AG10803 (cell line): ENCODE data around the gene SLN.

Experiments
- DNase-seq: peaks from one replicate; pipeline ENCODE4 v3.0.0; 2010; ENCODE audit warnings: low read depth
- H3K4me3 ChIP-seq: 2 replicates; pipeline ENCODE4 v1.5.1; 2011; ENCODE audit warnings: mild to moderate bottlenecking, low read length, control low read depth
- CTCF ChIP-seq: conservative IDR thresholded peaks from 2 replicates; pipeline ENCODE4 v1.5.1; 2011; ENCODE audit warnings: mild to moderate bottlenecking, low read length, control low read depth, inconsistent platforms

Gene SLN

GRCh38 chr11:107696140-107696539, 15.7 kb downstream of the SLN start:
- H3K4me3 ChIP-seq: no peak overlapping the region
- TF ChIP-seq CTCF: no peak
- DNase-seq: peak; percentile 97

DNA sequence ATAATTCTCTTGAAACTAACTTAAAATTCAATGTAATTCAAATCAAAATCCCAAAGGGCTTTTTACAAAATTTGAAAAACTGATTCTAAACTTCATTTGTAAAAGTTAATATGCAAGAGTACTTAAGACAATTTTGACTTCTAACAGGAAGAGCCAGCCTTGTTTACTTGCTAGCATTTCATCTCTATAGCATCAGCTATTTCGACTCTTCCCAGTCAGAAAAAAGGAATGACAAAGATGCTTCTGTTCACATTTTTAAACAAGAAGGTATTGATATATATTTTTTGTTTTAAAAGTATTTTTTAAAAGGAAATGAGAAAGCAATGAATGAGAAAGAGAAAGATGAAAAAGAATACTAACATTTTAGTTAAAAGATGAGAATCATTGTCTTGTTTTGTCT, 16.4 kb downstream of the SLN start:
- H3K4me3 ChIP-seq: no peak overlapping the region
- DNase-seq: peak; percentile 80
- TF ChIP-seq CTCF: no peak

GRCh38 chr11:107691000-107691750, 20.7 kb downstream of the SLN start:
- DNase-seq: no peak
- no peak for TF ChIP-seq CTCF
- no peak overlapping the region for H3K4me3 ChIP-seq

DNA sequence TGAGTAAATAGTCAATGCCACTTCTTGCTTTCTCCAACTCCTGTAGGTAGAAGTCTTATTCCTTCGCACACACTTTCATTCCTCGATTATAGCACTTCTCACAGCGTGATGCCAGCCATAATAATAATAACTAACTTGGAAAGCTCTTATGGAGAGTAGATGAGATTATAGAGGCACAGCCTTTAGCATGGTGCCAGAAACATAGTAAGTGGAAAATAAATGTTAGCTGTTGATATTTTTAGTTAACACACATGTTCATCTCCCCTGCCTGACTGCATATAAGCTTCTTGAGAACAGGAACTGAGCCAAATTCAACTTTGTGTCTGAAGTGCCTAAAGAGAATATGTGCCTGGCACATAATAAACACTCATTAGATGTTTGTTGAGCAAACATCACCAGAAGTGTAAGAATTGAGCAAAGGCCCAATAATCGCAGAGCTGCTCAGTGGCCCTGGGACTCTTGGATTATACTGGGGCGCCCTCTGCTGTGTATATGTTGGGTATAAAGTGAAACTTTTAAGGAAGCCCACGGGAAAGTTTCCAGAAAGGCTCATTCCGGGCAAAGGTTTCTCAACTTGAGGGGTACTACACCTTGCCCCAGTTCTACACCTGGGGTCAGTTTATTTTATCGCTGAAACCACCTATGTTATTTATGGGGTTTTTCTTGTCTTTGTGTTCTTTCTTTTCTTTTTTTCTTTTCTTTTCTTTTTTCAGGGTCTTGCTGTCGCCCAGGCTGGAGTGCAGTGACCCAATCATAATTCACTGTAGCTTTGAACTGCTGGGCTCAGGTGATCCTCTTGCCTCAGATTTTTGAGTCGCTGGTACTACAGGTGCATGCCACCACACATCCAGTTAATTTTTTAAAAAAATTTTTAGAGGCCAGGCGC, 22.3 kb downstream of the SLN start:
- peak overlapping the region; percentile 13 for H3K4me3 ChIP-seq
- peak; percentile 65 for DNase-seq

GRCh38 chr11:107688322-107688918, 23.4 kb downstream of the SLN start:
- no peak overlapping the region for H3K4me3 ChIP-seq
- TF ChIP-seq CTCF: no peak
- no peak for DNase-seq

More for the DNA sequence above, 22.3 kb downstream of the SLN start:
- peak; percentile 74 for TF ChIP-seq CTCF

DNA sequence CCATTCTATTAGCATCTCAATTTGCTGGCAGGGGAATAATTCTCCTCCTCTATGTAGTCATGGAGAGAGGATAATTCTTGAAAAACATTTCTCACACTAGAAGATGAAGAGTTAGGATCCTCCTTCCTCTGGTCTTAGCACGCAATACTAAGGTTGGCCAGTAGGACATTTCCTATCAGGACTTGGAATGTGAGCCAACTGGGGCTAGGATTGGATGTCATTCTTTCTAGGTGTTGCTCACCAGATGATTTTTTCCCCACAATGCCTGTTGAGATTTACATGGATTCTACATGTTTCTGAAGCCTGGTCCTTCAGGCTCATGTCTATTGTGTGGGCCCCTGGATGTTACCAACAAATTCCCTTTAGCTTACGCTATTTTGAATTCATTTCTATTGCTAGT, 28.0 kb downstream of the SLN start:
- TF ChIP-seq CTCF: peak; percentile 48
- DNase-seq: no peak
- H3K4me3 ChIP-seq: no peak overlapping the region
